Mucosa of rectum (tissue), 2 donors: ENCODE measurements around the gene SDCCAG8.
A peak's percentile ranks its signal among the peaks of the same experiment; 100 is the strongest.

ENCODE experiments used
- H3K27ac ChIP-seq, 2 donors: one replicate each; pipeline ENCODE4 v1.7.0; 2013; ENCODE audit warnings: inconsistent platforms in 2 of 2, low read depth in 2 of 2, low read length in 2 of 2
- H3K27me3 ChIP-seq, 2 donors: one replicate each; pipeline ENCODE4 v1.7.0; 2013; ENCODE audit warnings: low read length in 2 of 2; ENCODE audit not compliant: control insufficient read depth in 2 of 2, insufficient read depth in 2 of 2
- H3K36me3 ChIP-seq, 2 donors: one replicate each; pipeline ENCODE4 v1.7.0; 2013; ENCODE audit warnings: low read length in 2 of 2; ENCODE audit not compliant: control insufficient read depth in 2 of 2, insufficient read depth in 2 of 2
- H3K4me1 ChIP-seq, 2 donors: one replicate each; pipeline ENCODE4 v1.7.0; 2013; ENCODE audit warnings: low read length in 2 of 2, mild to moderate bottlenecking in 1 of 2; ENCODE audit not compliant: control insufficient read depth in 2 of 2, insufficient read depth in 2 of 2
- H3K4me3 ChIP-seq, 2 donors: one replicate each; pipeline ENCODE4 v1.7.0; 2013; ENCODE audit warnings: low read length in 2 of 2
- H3K9ac ChIP-seq, 2 donors: one replicate each; pipeline ENCODE4 v1.7.0; 2013; ENCODE audit warnings: low read length in 2 of 2, low read depth in 1 of 2, mild to moderate bottlenecking in 1 of 2
- H3K9me3 ChIP-seq, 2 donors: one replicate each; pipeline ENCODE4 v1.7.0; 2013; ENCODE audit warnings: low read length in 2 of 2; ENCODE audit not compliant: control insufficient read depth in 2 of 2
- donor health status: healthy.
- donor health status: Normal muscosa, but diverticular disease.

Gene SDCCAG8

DNA sequence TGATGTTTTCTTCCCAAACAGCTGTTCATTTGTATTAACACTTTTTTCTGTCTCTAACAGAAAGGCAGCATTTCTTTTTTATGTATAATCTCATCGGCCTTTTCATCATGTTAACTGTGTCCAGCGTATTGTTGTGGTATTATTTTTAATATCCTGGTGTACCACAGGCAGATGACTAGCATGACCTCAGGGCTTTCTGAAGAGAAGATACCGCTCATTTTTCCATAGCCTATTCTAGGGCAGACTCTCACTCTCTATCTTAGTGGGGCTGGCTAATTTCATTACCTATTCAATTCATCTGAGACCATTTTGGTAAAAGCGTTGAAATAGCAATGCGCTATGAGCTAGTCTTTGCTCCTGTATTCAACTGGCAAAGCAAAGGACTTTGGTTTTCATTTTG, 209.9 kb downstream of the SDCCAG8 start:
- Histone ChIP-seq H3K4me1 (no peaks in the 10 kb centered on the region), H3K4me3 (no peak overlapping the region), H3K27ac (no peak overlapping the region), H3K9ac (no peak overlapping the region), H3K36me3 (no peaks in the 10 kb centered on the region), H3K27me3 (no peaks in the 10 kb centered on the region), H3K9me3 (no peaks in the 10 kb centered on the region)

DNA sequence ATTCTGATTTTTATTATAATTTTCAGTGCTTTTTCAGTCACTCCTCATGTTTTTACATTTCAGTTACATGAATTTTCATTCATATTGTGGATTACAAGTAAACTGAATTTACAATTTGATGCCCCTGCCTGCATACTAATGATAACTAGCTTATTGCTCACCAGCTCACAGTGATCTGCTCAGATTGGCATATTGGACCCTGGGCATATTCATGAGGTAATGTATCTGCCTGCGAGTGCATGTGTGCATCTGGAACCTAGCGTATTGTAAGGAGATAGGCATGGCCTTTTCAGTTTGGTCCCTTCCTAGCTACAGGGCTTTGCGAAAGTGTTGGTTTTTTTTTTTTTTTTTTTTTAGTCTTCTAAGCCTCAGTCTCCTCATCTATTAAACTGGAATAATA, 213.7 kb downstream of the SDCCAG8 start:
- Histone ChIP-seq H3K4me1 (no peaks in the 10 kb centered on the region), H3K9ac (no peak overlapping the region), H3K9me3 (no peaks in the 10 kb centered on the region), H3K36me3 (no peaks in the 10 kb centered on the region), H3K27me3 (no peaks in the 10 kb centered on the region), H3K27ac (no peak overlapping the region), H3K4me3 (no peak overlapping the region)

DNA sequence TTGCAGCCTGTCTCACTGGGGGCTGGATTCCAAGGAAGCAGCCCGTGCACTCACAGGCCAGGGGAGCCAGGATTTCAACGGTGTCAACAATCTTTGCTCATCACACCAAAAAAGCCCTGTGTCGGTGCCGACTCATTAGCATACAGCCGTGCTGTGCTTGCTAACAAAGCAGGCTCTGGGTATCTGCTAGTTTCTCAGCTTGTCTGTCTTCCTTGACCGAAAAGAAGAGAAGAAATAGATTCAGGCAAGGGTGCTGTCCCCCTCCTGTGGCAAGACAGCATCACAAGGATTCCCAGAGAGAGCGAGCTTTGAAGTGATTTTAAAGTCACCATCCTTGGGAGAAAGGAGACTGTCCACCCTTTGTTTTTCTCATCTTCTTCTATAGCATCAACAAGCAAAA, 214.7 kb downstream of the SDCCAG8 start:
- Histone ChIP-seq H3K27ac (no peak overlapping the region), H3K9ac (no peak overlapping the region), H3K4me1 (no peaks in the 10 kb centered on the region), H3K27me3 (no peaks in the 10 kb centered on the region), H3K36me3 (no peaks in the 10 kb centered on the region), H3K4me3 (no peak overlapping the region), H3K9me3 (no peaks in the 10 kb centered on the region)

DNA sequence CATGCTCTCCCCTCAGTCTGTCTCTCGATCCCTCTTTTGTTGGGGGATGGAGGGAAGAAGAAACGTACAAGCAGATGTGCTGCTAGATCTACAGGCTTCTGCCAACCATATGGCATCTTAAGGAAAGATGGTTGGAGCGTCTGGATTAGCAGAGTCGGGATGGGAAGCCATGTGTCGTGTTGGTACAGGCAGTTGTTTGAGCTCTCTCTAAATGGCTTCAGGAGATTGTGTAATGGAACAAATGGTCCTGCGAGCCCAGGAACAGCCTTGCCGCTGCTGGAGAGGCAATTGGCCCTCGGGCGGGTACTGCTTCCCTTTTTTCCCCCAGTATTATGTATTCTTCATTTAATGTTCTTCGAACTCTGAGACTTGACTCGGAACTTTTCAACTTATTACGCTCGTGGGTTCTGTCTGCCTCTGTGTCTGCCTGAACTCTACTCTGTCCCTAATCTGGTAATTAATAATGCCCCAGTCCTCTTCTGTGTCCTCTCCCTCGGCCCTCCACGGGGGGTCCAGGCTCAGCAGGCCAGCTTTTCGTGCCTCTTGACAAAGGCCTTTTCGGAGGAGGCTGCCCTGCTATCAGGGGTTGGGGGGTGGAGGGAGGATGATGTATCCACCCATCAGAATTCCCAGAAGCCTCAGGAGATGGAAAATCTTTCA, 215.3 kb downstream of the SDCCAG8 start:
- Histone ChIP-seq H3K4me1 (no peaks in the 10 kb centered on the region), H3K9me3 (no peaks in the 10 kb centered on the region), H3K9ac (no peak overlapping the region), H3K27me3 (no peaks in the 10 kb centered on the region), H3K27ac (no peak overlapping the region), H3K4me3 (no peak overlapping the region), H3K36me3 (no peaks in the 10 kb centered on the region)

DNA sequence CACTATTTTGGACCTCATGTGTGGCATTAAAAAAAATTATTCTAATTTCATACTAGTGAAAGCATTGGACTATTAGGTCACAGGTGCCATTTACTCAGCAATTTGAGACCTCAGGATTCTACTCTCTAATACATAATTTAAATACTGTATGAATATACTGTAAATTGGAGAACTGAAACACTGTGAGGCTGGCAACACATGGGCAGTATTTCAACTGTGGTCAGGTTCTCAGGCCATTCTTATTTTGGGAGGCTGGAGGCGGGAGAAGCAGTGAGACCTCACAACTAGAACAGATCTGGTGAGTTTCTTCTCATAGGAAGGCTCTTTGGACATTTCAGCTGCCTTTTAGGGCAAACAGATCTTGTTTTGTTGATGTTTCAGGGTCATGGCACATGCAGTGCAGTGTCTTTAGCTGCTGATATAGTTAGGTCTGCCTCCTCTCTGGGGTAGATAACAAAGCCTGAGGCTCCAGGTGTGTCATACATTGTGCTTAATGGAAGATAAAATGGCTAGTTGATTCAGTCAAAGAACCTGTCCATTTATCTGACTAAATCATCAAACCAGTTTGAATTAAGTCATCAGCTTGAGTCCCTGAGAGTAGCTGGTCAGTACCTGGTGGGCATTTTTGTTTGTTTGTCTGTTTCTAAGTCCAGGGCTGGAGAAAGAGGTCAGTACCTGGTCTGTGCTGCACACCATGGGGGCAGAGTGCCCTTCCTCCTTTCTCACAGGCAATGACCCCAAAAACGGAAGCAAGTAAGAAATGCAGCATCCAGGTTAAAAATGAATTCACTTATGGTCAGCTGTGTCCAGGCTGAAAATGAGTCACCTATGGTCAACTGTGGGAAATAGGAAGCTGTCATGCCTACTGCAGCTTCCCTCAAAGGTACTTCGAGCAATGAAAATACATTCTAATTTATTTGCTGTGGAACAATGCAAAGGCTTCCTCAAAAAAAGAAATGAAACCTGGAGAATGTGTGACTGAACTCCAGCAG, 216.2 kb downstream of the SDCCAG8 start:
- Histone ChIP-seq H3K4me1 (no peaks in the 10 kb centered on the region), H3K4me3 (no peak overlapping the region), H3K27me3 (no peaks in the 10 kb centered on the region), H3K9ac (no peak overlapping the region), H3K27ac (no peak overlapping the region), H3K9me3 (no peaks in the 10 kb centered on the region), H3K36me3 (no peaks in the 10 kb centered on the region)

DNA sequence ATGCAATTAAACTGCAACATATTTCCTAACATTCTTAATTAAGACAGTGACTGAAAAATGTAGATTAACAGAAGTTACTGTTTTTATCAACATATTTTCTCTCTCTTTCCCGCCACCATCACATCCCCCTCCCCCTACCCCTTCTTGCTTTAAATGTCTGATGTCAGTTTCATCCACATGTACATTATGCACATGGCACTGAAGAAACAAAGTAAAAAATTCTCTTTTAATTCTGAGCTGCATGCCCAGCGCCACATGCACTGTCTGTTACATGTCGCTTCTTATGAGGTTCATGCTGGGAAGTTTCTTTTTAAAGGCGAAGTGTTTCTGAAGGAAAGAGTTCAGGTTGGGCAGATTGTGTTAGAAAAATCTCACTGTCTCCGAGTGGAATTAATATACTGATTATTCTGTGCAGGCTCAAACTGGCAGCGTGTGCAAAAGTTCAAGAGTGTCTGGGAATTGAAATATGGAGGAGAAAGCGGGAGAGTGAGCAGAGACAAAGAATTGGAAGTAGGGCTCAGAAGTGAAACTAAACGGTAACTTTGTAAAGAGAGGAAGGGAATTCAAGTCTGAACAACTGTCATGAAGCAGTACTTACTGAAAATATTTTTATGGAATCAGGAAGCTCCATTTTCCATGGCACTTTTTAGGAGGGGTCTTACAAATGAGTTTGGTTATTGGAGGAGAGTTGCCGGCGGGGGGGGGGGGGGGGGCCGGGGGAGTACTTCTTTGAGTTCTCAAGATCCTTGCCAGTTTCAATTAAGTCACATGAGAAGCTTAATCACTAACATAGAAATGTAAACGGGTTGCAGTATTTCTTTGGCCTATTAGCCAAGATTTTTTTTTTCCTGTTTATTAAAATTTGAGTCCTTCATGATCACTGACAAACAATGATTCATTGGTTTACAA, 217.6 kb downstream of the SDCCAG8 start:
- Histone ChIP-seq H3K36me3 (no peaks in the 10 kb centered on the region), H3K4me1 (no peaks in the 10 kb centered on the region), H3K9me3 (no peaks in the 10 kb centered on the region), H3K4me3 (peak overlapping the region; percentile 37 to 65), H3K27me3 (no peaks in the 10 kb centered on the region), H3K27ac (no peak overlapping the region), H3K9ac (no peak overlapping the region)

DNA sequence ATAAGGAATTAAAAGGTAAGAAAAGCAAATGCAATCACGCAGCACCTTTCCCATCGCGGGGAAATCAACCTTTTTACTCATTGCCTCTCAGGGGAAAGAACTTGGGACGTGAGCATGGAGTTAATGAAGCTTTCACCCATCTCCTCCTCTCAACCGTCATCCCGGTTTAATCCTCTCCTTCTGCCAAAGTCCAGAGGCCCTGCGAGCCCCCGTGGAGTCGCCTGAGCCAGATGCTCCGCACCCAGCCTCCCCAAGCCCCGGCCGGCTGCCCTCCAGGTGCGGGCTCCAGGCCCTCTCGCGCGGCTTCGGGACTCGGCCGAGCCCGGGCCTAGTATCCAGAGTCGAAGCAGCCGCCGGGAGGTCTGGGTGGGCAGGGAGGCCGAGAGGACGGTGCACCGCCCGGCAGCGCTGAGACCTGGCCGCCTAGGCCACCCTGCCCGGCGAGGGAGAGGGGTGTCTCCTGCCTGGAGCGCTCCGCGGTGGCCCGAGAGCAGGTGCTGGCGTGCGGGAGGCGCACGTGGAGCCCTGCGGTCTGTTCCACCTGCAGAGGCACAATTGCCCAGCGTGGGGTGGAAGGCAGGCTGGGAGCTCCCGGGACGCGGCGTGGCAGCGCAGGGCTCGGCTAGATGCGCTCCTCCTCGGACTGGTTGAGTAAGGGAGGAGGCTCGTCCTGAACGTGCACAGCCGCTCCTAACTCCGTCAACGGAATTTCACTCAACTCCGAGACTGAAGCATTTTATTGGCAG, 218.5 kb downstream of the SDCCAG8 start:
- Histone ChIP-seq H3K9ac (no peak overlapping the region), H3K4me3 (no peak overlapping the region), H3K27ac (no peak overlapping the region), H3K4me1 (no peaks in the 10 kb centered on the region), H3K27me3 (no peaks in the 10 kb centered on the region), H3K36me3 (no peaks in the 10 kb centered on the region), H3K9me3 (no peaks in the 10 kb centered on the region)

DNA sequence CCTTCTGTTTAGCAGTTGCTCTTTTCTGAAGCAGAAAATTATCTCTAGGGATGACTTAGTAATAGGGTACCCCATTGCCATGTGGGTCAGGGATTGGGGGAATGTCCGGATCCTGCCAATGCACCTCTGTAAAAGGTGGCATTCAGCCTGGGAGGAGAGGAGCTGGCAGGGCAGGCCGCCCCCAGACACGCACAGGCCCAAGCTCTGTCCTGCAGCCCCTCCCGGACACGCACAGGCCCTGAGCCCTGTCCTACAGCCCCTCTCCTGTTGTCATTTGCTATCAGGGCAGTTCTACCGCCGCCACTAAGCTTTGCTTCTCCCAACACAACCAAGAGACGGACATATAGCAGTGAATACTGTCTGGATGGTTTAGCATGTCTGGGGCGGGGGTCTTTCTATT, 219.1 kb downstream of the SDCCAG8 start:
- H3K4me3 ChIP-seq: no peak overlapping the region
- no peaks in the 10 kb centered on the region for H3K9me3 ChIP-seq
- no peak overlapping the region for H3K27ac ChIP-seq
- H3K4me1 ChIP-seq: no peaks in the 10 kb centered on the region
- no peaks in the 10 kb centered on the region for H3K27me3 ChIP-seq
- H3K36me3 ChIP-seq: no peaks in the 10 kb centered on the region
- H3K9ac ChIP-seq: no peak overlapping the region

DNA sequence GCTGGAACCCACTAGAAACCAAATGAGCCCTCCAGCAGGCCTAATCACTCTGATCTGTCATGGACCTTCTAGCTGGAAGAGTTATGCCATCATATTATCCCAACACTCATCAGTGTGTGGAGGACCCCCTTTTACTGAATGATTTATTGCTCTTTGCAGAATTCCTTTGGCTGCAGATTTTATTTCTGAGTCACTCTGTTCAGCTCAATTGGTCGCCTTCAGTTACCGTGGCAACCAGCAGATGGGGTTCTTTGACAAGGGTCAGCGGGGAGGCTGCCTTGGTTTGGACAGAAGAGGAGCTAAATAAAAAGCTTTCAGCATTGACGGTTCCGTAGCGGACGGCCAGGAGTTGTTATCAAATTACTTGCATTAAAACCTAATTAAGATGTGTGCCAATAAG, 220.1 kb downstream of the SDCCAG8 start:
- H3K27me3 ChIP-seq: no peaks in the 10 kb centered on the region
- H3K4me3 ChIP-seq: no peak overlapping the region
- no peaks in the 10 kb centered on the region for H3K36me3 ChIP-seq
- H3K4me1 ChIP-seq: no peaks in the 10 kb centered on the region
- no peak overlapping the region for H3K9ac ChIP-seq
- H3K9me3 ChIP-seq: no peaks in the 10 kb centered on the region
- H3K27ac ChIP-seq: no peak overlapping the region
